ENCODE measurements around the gene NEK6.

Gene NEK6

DNA sequence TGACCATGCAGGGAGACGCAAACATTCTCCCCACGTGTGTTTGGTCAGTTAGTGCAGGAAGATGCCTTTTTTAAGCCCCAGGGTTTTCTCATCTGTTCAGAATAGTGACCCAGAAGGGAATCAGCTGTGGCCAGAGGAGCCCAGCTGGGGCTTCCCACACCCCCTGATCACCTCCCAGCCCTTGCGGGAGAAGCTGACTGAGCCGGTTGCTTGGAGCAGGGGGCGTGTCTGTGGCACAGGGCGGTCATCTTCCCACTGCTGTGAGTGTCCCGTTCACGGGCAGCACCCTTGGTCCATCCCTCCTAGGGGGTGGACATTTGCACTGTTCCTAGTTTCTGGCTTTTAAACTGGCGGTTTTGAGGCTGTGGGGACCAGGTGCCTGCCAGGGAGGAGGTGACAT lies 69.7 kb downstream of the NEK6 start:
- Histone ChIP-seq H3K4ac (ENCODE audit: low read depth, low read length) (no peak overlapping the region), H2AK5ac (ENCODE audit: low read length) (no peak overlapping the region), H3K27ac (ENCODE audit: low read depth, low read length) (no peak overlapping the region), H4K12ac (ENCODE audit: low read depth, low read length) (no peak overlapping the region), H3K4me1 (ENCODE audit: control insufficient read depth in 1 of 2, insufficient read depth in 2 of 2, low read length in 2 of 2) (no peaks in the 10 kb centered on the region), H3K9me3 (ENCODE audit: insufficient read depth, low read depth, low read length) (no peaks in the 10 kb centered on the region), H3K79me2 (ENCODE audit: control insufficient read depth, insufficient read depth, low read length, poor library complexity) (no peaks in the 10 kb centered on the region), H3K14ac (ENCODE audit: low read length) (no peak overlapping the region), H3K79me1 (ENCODE audit: low read length) (no peaks in the 10 kb centered on the region), H3K4me2 (ENCODE audit: low read length) (no peak overlapping the region), H3K23ac (ENCODE audit: low read length) (no peak overlapping the region), H3K4me3 (ENCODE audit: low read depth, low read length) (peak overlapping the region; percentile 21), H3K9ac (ENCODE audit: low read length) (no peak overlapping the region), H2BK12ac (ENCODE audit: low read length) (no peak overlapping the region), H2BK120ac (ENCODE audit: insufficient read depth, low read length, poor library complexity) (no peak overlapping the region), H3K27me3 (ENCODE audit: insufficient read depth, low read length) (no peaks in the 10 kb centered on the region), H4K91ac (ENCODE audit: low read depth, low read length) (no peak overlapping the region), H2BK5ac (ENCODE audit: low read depth, low read length, poor library complexity) (no peak overlapping the region), H3K18ac (ENCODE audit: low read length) (no peak overlapping the region), H3K36me3 (ENCODE audit: control insufficient read depth in 1 of 2, insufficient read depth in 2 of 2, low read length in 2 of 2) (peaks cover 78 to 79% of the 10 kb centered on the region in 2 experiments), H2AFZ (ENCODE audit: insufficient read depth, low read length, poor library complexity) (no peak overlapping the region), H4K8ac (ENCODE audit: low read depth, low read length) (no peak overlapping the region)
- WGBS (ENCODE audit: extremely low coverage, insufficient coverage, insufficient read length): no CpG with 5 or more reads among the region's 9 CpGs
- DNase-seq: no peak

DNA sequence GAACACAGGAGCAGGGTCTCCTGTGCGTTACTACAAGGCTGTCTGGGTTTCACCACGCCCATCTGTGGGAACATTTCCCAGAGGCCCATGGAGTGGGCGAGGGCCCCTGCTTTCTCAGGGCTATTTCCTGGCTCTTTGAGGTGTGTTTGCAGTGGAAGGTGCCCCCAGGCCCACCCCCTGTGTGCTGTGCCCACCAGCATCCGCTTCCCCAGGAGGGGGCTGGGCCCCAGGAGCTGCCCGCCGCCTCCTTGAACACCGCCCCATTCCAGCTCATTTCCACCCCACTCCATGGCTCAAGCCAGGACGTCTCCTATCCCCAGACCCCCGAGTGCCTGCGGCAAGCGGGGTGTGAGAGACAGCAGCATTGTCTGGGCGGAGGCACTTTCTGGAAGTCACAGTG lies 70.5 kb downstream of the NEK6 start:
- no peak overlapping the region for H3K9ac ChIP-seq (ENCODE audit: low read length)
- no peak overlapping the region for H2AFZ ChIP-seq (ENCODE audit: insufficient read depth, low read length, poor library complexity)
- H3K4ac ChIP-seq (ENCODE audit: low read depth, low read length): no peak overlapping the region
- H3K27me3 ChIP-seq (ENCODE audit: insufficient read depth, low read length): no peaks in the 10 kb centered on the region
- no peaks in the 10 kb centered on the region for H3K9me3 ChIP-seq (ENCODE audit: insufficient read depth, low read depth, low read length)
- no peak overlapping the region for H2BK12ac ChIP-seq (ENCODE audit: low read length)
- no peak overlapping the region for H3K14ac ChIP-seq (ENCODE audit: low read length)
- no peak overlapping the region for H4K12ac ChIP-seq (ENCODE audit: low read depth, low read length)
- no peaks in the 10 kb centered on the region for H3K4me1 ChIP-seq (ENCODE audit: control insufficient read depth in 1 of 2, insufficient read depth in 2 of 2, low read length in 2 of 2)
- H3K4me3 ChIP-seq (ENCODE audit: low read depth, low read length): no peak overlapping the region
- no peak overlapping the region for H4K91ac ChIP-seq (ENCODE audit: low read depth, low read length)
- no peak for DNase-seq
- H3K27ac ChIP-seq (ENCODE audit: low read depth, low read length): no peak overlapping the region
- no peaks in the 10 kb centered on the region for H3K79me1 ChIP-seq (ENCODE audit: low read length)
- no peak overlapping the region for H3K23ac ChIP-seq (ENCODE audit: low read length)
- H3K36me3 ChIP-seq (ENCODE audit: control insufficient read depth in 1 of 2, insufficient read depth in 2 of 2, low read length in 2 of 2): peaks cover 75 to 79% of the 10 kb centered on the region in 2 experiments
- H2BK5ac ChIP-seq (ENCODE audit: low read depth, low read length, poor library complexity): no peak overlapping the region
- no peak overlapping the region for H4K8ac ChIP-seq (ENCODE audit: low read depth, low read length)
- WGBS (ENCODE audit: extremely low coverage, insufficient coverage, insufficient read length): no CpG with 5 or more reads among the region's 12 CpGs
- H3K4me2 ChIP-seq (ENCODE audit: low read length): no peak overlapping the region
- H2AK5ac ChIP-seq (ENCODE audit: low read length): no peak overlapping the region
- H2BK120ac ChIP-seq (ENCODE audit: insufficient read depth, low read length, poor library complexity): no peak overlapping the region
- H3K79me2 ChIP-seq (ENCODE audit: control insufficient read depth, insufficient read depth, low read length, poor library complexity): no peaks in the 10 kb centered on the region
- H3K18ac ChIP-seq (ENCODE audit: low read length): no peak overlapping the region

DNA sequence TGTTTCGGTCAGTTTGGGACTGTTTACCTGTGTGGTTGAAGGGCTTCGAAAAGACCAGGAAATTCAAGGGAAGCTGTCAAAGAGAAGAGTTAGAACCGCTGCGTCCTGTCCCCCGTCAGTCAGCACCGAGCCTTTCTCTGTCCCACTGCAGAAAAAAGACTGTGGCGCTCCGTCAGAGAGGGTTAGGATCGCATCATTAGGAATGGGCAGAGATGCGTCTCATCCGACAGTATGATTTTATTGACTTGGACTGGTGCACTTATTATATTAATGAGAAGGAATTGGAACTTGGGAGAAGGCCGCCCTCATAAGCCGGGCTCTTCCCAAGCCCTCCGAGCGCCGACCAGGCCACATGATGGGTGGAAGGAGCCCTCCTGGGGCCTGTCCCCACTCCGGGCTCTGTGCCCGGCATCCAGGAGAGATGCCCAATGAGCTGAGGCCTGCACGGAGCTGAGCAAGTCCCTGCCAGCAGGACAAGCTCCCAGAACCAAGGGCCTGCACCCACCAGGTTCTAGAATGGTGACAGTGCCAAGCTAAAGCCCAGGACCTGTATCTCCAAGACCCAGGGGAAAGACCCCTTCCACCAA lies 71.5 kb downstream of the NEK6 start:
- H3K18ac ChIP-seq (ENCODE audit: low read length): no peak overlapping the region
- no peak overlapping the region for H3K4ac ChIP-seq (ENCODE audit: low read depth, low read length)
- H4K8ac ChIP-seq (ENCODE audit: low read depth, low read length): no peak overlapping the region
- H3K79me2 ChIP-seq (ENCODE audit: control insufficient read depth, insufficient read depth, low read length, poor library complexity): no peaks in the 10 kb centered on the region
- H3K4me2 ChIP-seq (ENCODE audit: low read length): no peak overlapping the region
- H3K27ac ChIP-seq (ENCODE audit: low read depth, low read length): no peak overlapping the region
- H3K79me1 ChIP-seq (ENCODE audit: low read length): no peaks in the 10 kb centered on the region
- H3K23ac ChIP-seq (ENCODE audit: low read length): no peak overlapping the region
- H3K36me3 ChIP-seq (ENCODE audit: control insufficient read depth in 1 of 2, insufficient read depth in 2 of 2, low read length in 2 of 2): peaks cover 74 to 77% of the 10 kb centered on the region in 2 experiments
- no peak overlapping the region for H2AFZ ChIP-seq (ENCODE audit: insufficient read depth, low read length, poor library complexity)
- no peak overlapping the region for H3K14ac ChIP-seq (ENCODE audit: low read length)
- no peak overlapping the region for H2BK12ac ChIP-seq (ENCODE audit: low read length)
- no peaks in the 10 kb centered on the region for H3K9me3 ChIP-seq (ENCODE audit: insufficient read depth, low read depth, low read length)
- no peaks in the 10 kb centered on the region for H3K27me3 ChIP-seq (ENCODE audit: insufficient read depth, low read length)
- no peak overlapping the region for H2AK5ac ChIP-seq (ENCODE audit: low read length)
- H4K12ac ChIP-seq (ENCODE audit: low read depth, low read length): no peak overlapping the region
- no peak overlapping the region for H2BK120ac ChIP-seq (ENCODE audit: insufficient read depth, low read length, poor library complexity)
- no peak for DNase-seq
- no peaks in the 10 kb centered on the region for H3K4me1 ChIP-seq (ENCODE audit: control insufficient read depth in 1 of 2, insufficient read depth in 2 of 2, low read length in 2 of 2)
- no peak overlapping the region for H3K4me3 ChIP-seq (ENCODE audit: low read depth, low read length)
- no CpG with 5 or more reads among the region's 19 CpGs for WGBS (ENCODE audit: extremely low coverage, insufficient coverage, insufficient read length)
- H3K9ac ChIP-seq (ENCODE audit: low read length): no peak overlapping the region
- H2BK5ac ChIP-seq (ENCODE audit: low read depth, low read length, poor library complexity): no peak overlapping the region
- H4K91ac ChIP-seq (ENCODE audit: low read depth, low read length): no peak overlapping the region

DNA sequence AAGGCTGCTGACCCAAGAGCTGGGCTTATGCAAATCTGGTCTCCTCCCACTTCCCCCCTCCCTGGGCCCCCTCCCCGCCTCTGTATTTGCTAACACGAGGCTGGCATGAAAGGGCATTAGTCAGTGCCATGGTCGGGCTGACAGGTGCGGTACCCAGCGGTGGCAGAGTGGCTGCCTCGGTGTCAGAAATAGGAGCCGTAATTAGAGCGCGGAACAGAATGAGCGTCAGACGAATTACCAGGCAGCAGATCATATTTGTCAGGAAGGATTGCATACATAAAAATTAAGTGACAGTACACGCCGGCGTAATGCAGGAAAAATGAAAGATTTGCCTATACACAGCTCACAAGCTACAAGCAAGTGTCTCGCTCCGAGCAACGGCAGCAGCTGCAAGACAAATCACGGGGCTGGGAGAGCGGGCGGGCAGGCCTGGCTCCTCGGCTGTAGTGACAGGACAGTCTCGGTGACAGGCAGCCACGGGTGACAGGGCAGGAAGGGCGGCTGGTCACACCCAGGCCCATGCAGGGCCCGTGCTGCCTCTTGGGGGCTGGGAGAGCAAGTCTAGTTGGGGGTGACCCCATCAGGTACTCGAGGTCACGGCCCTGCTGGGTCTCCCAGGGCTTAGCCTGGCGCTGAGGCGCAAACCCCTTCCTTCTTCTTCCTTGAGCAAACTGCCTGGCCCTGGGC lies 72.4 kb downstream of the NEK6 start:
- Histone ChIP-seq H3K36me3 (ENCODE audit: control insufficient read depth in 1 of 2, insufficient read depth in 2 of 2, low read length in 2 of 2) (peaks cover 77 to 78% of the 10 kb centered on the region in 2 experiments), H3K9me3 (ENCODE audit: insufficient read depth, low read depth, low read length) (no peaks in the 10 kb centered on the region), H2AK5ac (ENCODE audit: low read length) (no peak overlapping the region), H3K4me1 (ENCODE audit: control insufficient read depth in 1 of 2, insufficient read depth in 2 of 2, low read length in 2 of 2) (no peaks in the 10 kb centered on the region), H2BK120ac (ENCODE audit: insufficient read depth, low read length, poor library complexity) (no peak overlapping the region), H3K4me2 (ENCODE audit: low read length) (no peak overlapping the region), H3K23ac (ENCODE audit: low read length) (no peak overlapping the region), H3K14ac (ENCODE audit: low read length) (no peak overlapping the region), H4K91ac (ENCODE audit: low read depth, low read length) (no peak overlapping the region), H3K4ac (ENCODE audit: low read depth, low read length) (no peak overlapping the region), H4K8ac (ENCODE audit: low read depth, low read length) (no peak overlapping the region), H3K79me2 (ENCODE audit: control insufficient read depth, insufficient read depth, low read length, poor library complexity) (no peaks in the 10 kb centered on the region), H2BK5ac (ENCODE audit: low read depth, low read length, poor library complexity) (no peak overlapping the region), H3K4me3 (ENCODE audit: low read depth, low read length) (no peak overlapping the region), H3K79me1 (ENCODE audit: low read length) (no peaks in the 10 kb centered on the region), H3K9ac (ENCODE audit: low read length) (no peak overlapping the region), H2BK12ac (ENCODE audit: low read length) (no peak overlapping the region), H3K27me3 (ENCODE audit: insufficient read depth, low read length) (no peaks in the 10 kb centered on the region), H3K27ac (ENCODE audit: low read depth, low read length) (no peak overlapping the region), H3K18ac (ENCODE audit: low read length) (no peak overlapping the region), H2AFZ (ENCODE audit: insufficient read depth, low read length, poor library complexity) (no peak overlapping the region), H4K12ac (ENCODE audit: low read depth, low read length) (no peak overlapping the region)
- no CpG with 5 or more reads among the region's 29 CpGs for WGBS (ENCODE audit: extremely low coverage, insufficient coverage, insufficient read length)
- no peak for DNase-seq

All from trophoblast cell (in vitro differentiated cells and primary cell).